Heart right ventricle (tissue), 16 donors: Measurements from ENCODE around the gene C4orf50. TPM values are rescaled to one million over a fixed set of nuclear protein-coding genes. Genes with fewer than 3 reads are reported as not detected.

ENCODE experiments used
- ATAC-seq, 8 donors: fragments of 200-7000 bp; cut with Tn5 transposase; one replicate each; pipeline ENCODE4 v1.9.1; 2020; ENCODE audit warnings: mild to moderate bottlenecking in 8 of 8, moderate library complexity in 8 of 8, moderate number of reproducible peaks in 1 of 8
- DNase-seq, 2 donors: peaks; one replicate each; pipeline ENCODE4 v3.0.0-alpha.2; 2020
- H3K27ac ChIP-seq, 10 donors: fragments of 200-600 bp; sonication (generic) in 2 of 10; one replicate each; pipeline versions ENCODE4 v1.5.0 to v1.8.0; 2020 to 2022; ENCODE audit warnings: mild to moderate bottlenecking in 3 of 10
- H3K27me3 ChIP-seq, 7 donors: fragments of 200-600 bp; one replicate each; pipeline ENCODE4 v1.8.0; 2021 to 2022; ENCODE audit warnings: mild to moderate bottlenecking in 2 of 7
- H3K36me3 ChIP-seq, 9 donors: fragments of 200-600 bp; sonication (generic) in 1 of 9; one replicate each; pipeline versions ENCODE4 v1.5.0 to v1.8.0; 2020 to 2022; ENCODE audit warnings: mild to moderate bottlenecking in 2 of 9
- H3K4me1 ChIP-seq, 9 donors: fragments of 200-600 bp; sonication (generic) in 1 of 9; one replicate each; pipeline versions ENCODE4 v1.5.0 to v1.8.0; 2020 to 2022; ENCODE audit warnings: mild to moderate bottlenecking in 4 of 9
- H3K4me3 ChIP-seq, 10 donors: fragments of 200-600 bp; sonication (generic) in 2 of 10; one replicate each; pipeline versions ENCODE4 v1.5.0 to v1.8.0; 2020 to 2022; ENCODE audit warnings: mild to moderate bottlenecking in 7 of 10, moderate library complexity in 2 of 10
- H3K9me3 ChIP-seq, 11 donors: fragments of 200-600 bp in 10 of 11; sonication (generic) in 2 of 11; one replicate each; pipeline versions ENCODE4 v1.5.0 to v1.8.0; 2013 to 2022; ENCODE audit warnings: mild to moderate bottlenecking in 2 of 11, control low read depth in 1 of 11, moderate library complexity in 1 of 11
- WGBS, 2 donors: extraction: QIAGEN DNeasy Blood & Tissue Kit; methylation state at CpG; one replicate each; pipeline ENCODE4 v1.1.7; 2013; ENCODE audit warnings: inconsistent platforms in 1 of 2; 5-methylcytosine and 5-hydroxymethylcytosine counted together
- intact Hi-C, 10 donors: fragments of 100-400 bp; cut with DNase I; formaldehyde crosslinking; loops; one replicate each; pipeline versions ENCODE4 v1.11.1 to v1.14.2; 2022
- polyA plus RNA-seq, 2 donors: library from polyadenylated mRNA; stranded (reverse); fragments of 200-250 nt; gene quantifications; one replicate each; pipeline ENCODE4 v1.2.3, GENCODE V29; 2013
- total RNA-seq, 10 donors: library from RNA; stranded (reverse); fragmentation: NEBNext Ultra II Directional in 3 of 10; extraction: Animal tissue kit (Norgen Biotek cat#: 25700) in 3 of 10; gene quantifications; one replicate each; pipeline versions ENCODE4 v1.2.1 to v1.2.4, GENCODE V29; 2021 to 2023
- TF ChIP-seq, protein P1 (sequence below), 9 donors: fragments of 200-600 bp; sonication (generic) in 2 of 9; IDR thresholded peaks; one replicate each; pipeline versions ENCODE4 v1.5.0 to v1.8.0; 2021 to 2022; ENCODE audit warnings: antibody characterized with exemption in 9 of 9, mild to moderate bottlenecking in 5 of 9, moderate library complexity in 1 of 9
- donor health status: Arrhythmogenic right ventricular cardiomyopathy.
- donor health status: ischemic (EF 13 %, LVEDD 7.1; RV severe dilation, severe dysfunction).
- donor health status: healthy with polysubstance abuse.
- donor health status: DM: no; HTN: yes; CAD: no.
- donor health status: DM: no; HTN: no; CAD: no.
- donor health status: ischemic (EF 25% LVEDD 6.9; RV normal size, moderate dysfunction).
- donor health status: ischemic (EF 25% LVEDD 5.7; RV mildly dilated, moderate dysfunction).
- donor health status: healthy.
- donor health status: DM: yes; HTN: yes; CAD: no.
- donor health status: Ischemic cardiomyopathy.
- donor health status: ischemic (EF 35%, LVEDD 5.7; RV mildly dilated, moderate dysfunction).
- donor health status: nonischemic (EF 11% LVEDD 7.7; RV severe dilation, severe dysfunction).
- donor health status: DM: yes; HTN: yes; CAD: no.
- donor health status: PGD.
- donor health status: ischemic (EF 29% LVEDD 5.4; RV normal size, mild dysfunction).
- donor health status: nonischemic (EF 23%, LVEDD 6.1; RV moderate dilation, normal function).

C4orf50 gene
- total and polyA plus RNA-seq, 12 donors: 0.05 TPM; not detected in 11

DNA sequence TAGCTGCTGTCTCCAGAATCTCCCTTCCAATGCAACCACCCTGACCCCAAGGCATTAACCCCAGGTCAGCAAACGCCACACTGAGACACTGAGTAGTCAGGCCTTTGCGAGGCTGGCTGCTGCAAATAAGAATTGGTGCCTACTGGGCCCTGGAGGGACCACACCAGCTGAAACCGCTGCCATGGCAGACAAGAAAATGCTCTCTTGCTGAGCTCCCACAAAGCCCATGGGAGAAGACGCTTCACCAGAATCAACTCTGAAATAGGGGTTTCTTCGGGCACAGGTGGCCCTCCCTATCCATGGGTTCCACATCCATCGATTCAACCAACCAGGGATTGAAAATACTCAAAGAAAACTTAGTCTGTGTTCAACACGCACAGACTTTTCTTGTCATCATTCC lies 98.7 kb downstream of the C4orf50 start:
- TF ChIP-seq, protein P1, sequence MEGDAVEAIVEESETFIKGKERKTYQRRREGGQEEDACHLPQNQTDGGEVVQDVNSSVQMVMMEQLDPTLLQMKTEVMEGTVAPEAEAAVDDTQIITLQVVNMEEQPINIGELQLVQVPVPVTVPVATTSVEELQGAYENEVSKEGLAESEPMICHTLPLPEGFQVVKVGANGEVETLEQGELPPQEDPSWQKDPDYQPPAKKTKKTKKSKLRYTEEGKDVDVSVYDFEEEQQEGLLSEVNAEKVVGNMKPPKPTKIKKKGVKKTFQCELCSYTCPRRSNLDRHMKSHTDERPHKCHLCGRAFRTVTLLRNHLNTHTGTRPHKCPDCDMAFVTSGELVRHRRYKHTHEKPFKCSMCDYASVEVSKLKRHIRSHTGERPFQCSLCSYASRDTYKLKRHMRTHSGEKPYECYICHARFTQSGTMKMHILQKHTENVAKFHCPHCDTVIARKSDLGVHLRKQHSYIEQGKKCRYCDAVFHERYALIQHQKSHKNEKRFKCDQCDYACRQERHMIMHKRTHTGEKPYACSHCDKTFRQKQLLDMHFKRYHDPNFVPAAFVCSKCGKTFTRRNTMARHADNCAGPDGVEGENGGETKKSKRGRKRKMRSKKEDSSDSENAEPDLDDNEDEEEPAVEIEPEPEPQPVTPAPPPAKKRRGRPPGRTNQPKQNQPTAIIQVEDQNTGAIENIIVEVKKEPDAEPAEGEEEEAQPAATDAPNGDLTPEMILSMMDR (IDR thresholded peaks at IDR 0.05): no peak
- ATAC-seq (no peak), DNase-seq (no peak)
- WGBS, 2 donors: 87 to 89% methylated on average over 7 of the region's 7 CpGs
- H3K4me1 ChIP-seq: no peaks in the 10 kb centered on the region
- intact Hi-C loops: no loop called here
- peaks cover 0 to 71% (median 64%) of the 10 kb centered on the region in 7 donors for H3K27me3 ChIP-seq
- no peak overlapping the region for H3K27ac ChIP-seq
- H3K4me3 ChIP-seq: no peak overlapping the region
- no peaks in the 10 kb centered on the region for H3K36me3 ChIP-seq
- no peaks in the 10 kb centered on the region for H3K9me3 ChIP-seq

DNA sequence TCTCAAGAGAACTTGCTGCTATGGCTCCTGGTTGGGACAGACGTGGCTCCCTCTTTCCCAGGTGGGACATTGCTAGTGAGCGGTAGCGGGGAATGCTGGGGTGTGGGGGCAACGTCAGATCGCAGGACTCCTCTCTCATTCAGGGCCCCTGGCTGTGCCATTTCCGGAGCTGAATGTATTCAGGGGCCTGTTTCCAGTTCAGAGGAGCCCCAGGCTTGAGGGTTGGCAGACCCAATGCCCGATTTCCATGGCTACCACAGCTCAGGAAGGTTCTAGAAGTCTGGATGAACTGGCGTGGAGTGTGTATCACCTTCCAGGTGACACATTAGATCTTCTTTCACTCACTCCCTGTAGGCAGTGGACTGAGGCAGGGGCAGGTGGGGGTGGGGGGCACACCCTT lies 99.2 kb downstream of the C4orf50 start:
- no peaks in the 10 kb centered on the region for H3K4me1 ChIP-seq
- H3K27ac ChIP-seq: no peak overlapping the region
- TF ChIP-seq, protein P1 (IDR thresholded peaks at IDR 0.05): no peak
- peaks cover 0 to 65% (median 60%) of the 10 kb centered on the region in 7 donors for H3K27me3 ChIP-seq
- no peak for DNase-seq
- no peaks in the 10 kb centered on the region for H3K9me3 ChIP-seq
- no peak for ATAC-seq
- intact Hi-C loops: no loop called here
- H3K36me3 ChIP-seq: no peaks in the 10 kb centered on the region
- WGBS, 2 donors: 85% methylated on average over 8 of the region's 8 CpGs
- no peak overlapping the region for H3K4me3 ChIP-seq

DNA sequence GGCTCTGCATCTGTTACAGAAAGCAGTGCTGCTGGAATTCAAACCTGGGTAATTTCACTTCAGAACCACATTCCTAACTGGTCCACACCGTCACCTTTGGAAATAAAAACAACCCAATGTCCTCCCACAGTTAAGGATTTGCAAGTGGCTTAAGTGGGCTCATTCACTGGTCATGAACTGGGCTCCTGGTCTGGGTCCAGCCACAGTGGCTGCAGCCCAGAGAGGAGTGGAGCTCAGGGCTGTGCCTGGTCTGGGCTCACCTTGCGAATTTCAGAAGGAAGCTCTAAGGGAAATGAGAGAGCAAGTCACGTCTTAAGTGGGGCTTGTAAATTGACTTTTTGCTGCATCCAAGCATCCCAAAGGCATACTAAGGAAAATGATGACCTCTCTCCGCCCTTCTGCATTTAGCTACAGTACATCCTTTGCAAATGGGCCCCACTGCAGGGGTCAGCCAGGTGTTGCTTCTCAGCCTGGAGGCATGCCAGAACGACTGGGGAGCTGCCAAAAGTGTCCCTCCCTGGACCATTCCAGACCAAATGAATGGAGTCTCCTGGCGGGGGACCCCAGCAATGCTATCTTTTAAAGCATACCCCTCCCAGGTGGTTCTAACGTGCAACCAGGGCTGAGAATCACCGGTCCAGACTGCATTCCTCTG lies 99.8 kb downstream of the C4orf50 start:
- Histone ChIP-seq H3K9me3 (no peaks in the 10 kb centered on the region), H3K27me3 (peaks cover 0 to 60% (median 56%) of the 10 kb centered on the region in 7 donors), H3K36me3 (no peaks in the 10 kb centered on the region), H3K4me1 (no peaks in the 10 kb centered on the region), H3K27ac (no peak overlapping the region), H3K4me3 (no peak overlapping the region)
- DNase-seq: peak in 1 of 2 donors; percentile 26
- WGBS, 2 donors: 50 to 51% methylated on average over 8 of the region's 8 CpGs
- TF ChIP-seq, protein P1 (IDR thresholded peaks at IDR 0.05): no peak
- ATAC-seq: peak in 1 of 8 donors; percentile 39
- intact Hi-C loops: no loop called here

DNA sequence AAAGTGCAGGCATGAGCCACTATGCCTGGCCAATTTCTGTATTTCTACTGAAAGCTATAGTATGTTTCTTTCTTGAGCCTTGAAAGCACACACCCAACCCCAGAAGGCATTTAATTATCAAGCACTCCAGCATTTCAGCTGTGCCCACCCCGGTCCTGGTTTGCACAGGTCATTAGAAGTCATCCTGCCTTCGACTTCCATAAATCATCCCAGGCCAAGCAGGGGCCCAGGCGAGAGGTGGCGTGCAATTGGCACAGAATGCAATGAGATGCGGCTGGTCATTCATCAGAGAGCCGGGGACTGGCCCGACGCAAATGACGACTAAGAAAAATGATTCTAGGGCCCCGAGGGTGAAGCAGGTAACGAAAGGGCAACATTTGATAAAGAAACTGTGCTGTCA lies 100.6 kb downstream of the C4orf50 start:
- Histone ChIP-seq H3K9me3 (peaks cover 0 to 2% (median 0%) of the 10 kb centered on the region in 11 donors), H3K27ac (no peak overlapping the region), H3K27me3 (peaks cover 0 to 55% (median 48%) of the 10 kb centered on the region in 7 donors), H3K4me1 (no peaks in the 10 kb centered on the region), H3K36me3 (no peaks in the 10 kb centered on the region), H3K4me3 (no peak overlapping the region)
- intact Hi-C loops: no loop called here
- DNase-seq (no peak), ATAC-seq (no peak)
- TF ChIP-seq, protein P1 (IDR thresholded peaks at IDR 0.05): no peak
- WGBS, 2 donors: 69 to 81% methylated on average over 11 of the region's 11 CpGs
